Thyroid gland (tissue), 4 donors: ENCODE data around the gene PLA2G6.

Experiments used
- CTCF ChIP-seq, 6 experiments: fragments of 200-600 bp in 3 of 6; fragments of 450-650 bp in 3 of 6; sonication (generic) in 3 of 6; IDR thresholded peaks; one replicate each; pipeline ENCODE4 v1.5.1; 2016 to 2019; ENCODE audit warnings: antibody characterized with exemption in 6 of 6, mild to moderate bottlenecking in 2 of 6, inconsistent platforms in 1 of 6, moderate library complexity in 1 of 6
- POLR2A ChIP-seq, 2 donors: fragments of 450-650 bp; IDR thresholded peaks; one replicate each; pipeline ENCODE4 v1.6.1; 2017; ENCODE audit warnings: antibody characterized with exemption in 2 of 2, mild to moderate bottlenecking in 2 of 2, moderate library complexity in 1 of 2

GRCh38 chr22:38083931-38084631, 97.5 kb downstream of the PLA2G6 start, which contains the start of gene SLC16A8:
- TF ChIP-seq CTCF (IDR thresholded peaks at IDR 0.05) (no peak), POLR2A (IDR thresholded peaks at IDR 0.05) (no peak)
